GM18861 (cell line): ENCODE data around the gene BIVM.

Experiments
- ATAC-seq: cut with Tn5 transposase; IDR thresholded peaks from one replicate; pipeline ENCODE4 v1.9.1; 2021; ENCODE audit not compliant: unreplicated experiment

The BIVM gene

GRCh38 chr13:102838982-102839381 lies 40.1 kb downstream of the BIVM start:
- no peak for ATAC-seq

- no peak for ATAC-seq
These were observed 40.5 kb downstream of the BIVM start for GRCh38 chr13:102839462-102839861.

- ATAC-seq = peak; percentile 8
These were observed 46.3 kb downstream of the BIVM start for GRCh38 chr13:102845289-102845629.

GRCh38 chr13:102845630-102846260 lies 46.8 kb downstream of the BIVM start, which contains the start of gene ERCC5:
Gene ERCC5 (plus strand): TSS chr13:102846032. CDS start chr13:102846267, 235 bp downstream.
- peak; percentile 77 for ATAC-seq

- peak; percentile 30 for ATAC-seq
These were observed 47.5 kb downstream of the BIVM start for GRCh38 chr13:102846261-102847015.

GRCh38 chr13:102847272-102848234 lies 48.6 kb downstream of the BIVM start:
- ATAC-seq = peak; percentile 21

GRCh38 chr13:102848956-102849355 lies 50.0 kb downstream of the BIVM start:
- ATAC-seq = no peak

GRCh38 chr13:102852556-102852955 lies 53.6 kb downstream of the BIVM start:
- no peak for ATAC-seq

- ATAC-seq = no peak
These were observed 55.8 kb downstream of the BIVM start for GRCh38 chr13:102854675-102855074.

- ATAC-seq = no peak
These were observed 57.6 kb downstream of the BIVM start for GRCh38 chr13:102856557-102856956.

- ATAC-seq = no peak
These were observed 63.8 kb downstream of the BIVM start for GRCh38 chr13:102862624-102863210.

- no peak for ATAC-seq
These were observed 64.7 kb downstream of the BIVM start for GRCh38 chr13:102863590-102863989.

GRCh38 chr13:102868366-102868936 lies 69.5 kb downstream of the BIVM start:
- no peak for ATAC-seq

GRCh38 chr13:102869948-102870676 lies 71.2 kb downstream of the BIVM start:
- ATAC-seq = no peak

GRCh38 chr13:102870677-102871415 lies 71.9 kb downstream of the BIVM start:
- ATAC-seq = peak; percentile 69

- no peak for ATAC-seq
These were observed 73.2 kb downstream of the BIVM start for GRCh38 chr13:102872131-102872530.

- no peak for ATAC-seq
These were observed 73.6 kb downstream of the BIVM start for GRCh38 chr13:102872531-102872930.

GRCh38 chr13:102873653-102874052 lies 74.7 kb downstream of the BIVM start:
- no peak for ATAC-seq

- no peak for ATAC-seq
These were observed 76.3 kb downstream of the BIVM start for GRCh38 chr13:102875256-102875655.
